ENCODE data around the gene SLC12A7.

DNA sequence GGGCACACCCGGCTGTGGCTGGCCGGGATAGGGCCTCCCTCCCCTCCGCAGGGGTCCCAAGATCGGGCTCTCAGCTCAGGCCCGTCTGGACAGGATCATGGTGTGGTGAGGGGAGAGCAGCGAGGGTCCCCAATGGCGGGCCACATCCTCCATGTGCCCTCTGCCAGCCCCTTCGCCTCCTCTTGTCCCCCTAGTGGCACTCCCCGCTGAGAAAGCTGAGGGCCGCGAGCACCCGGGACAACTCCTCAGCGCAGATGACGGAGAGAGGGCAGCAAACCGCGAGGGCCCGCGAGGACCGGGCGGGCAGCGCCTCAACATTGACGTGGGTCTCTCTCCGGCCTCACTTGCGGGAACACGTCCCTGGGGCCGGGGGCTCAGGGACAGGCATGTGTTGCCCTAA is 78.7 kb downstream of the SLC12A7 start:
- TF ChIP-seq POLR2AphosphoS5 (IDR thresholded peaks at IDR 0.05; ENCODE audit: borderline replicate concordance, low read depth, low read length) (no peak), FOXP2 (optimal IDR thresholded peaks at IDR 0.05; ENCODE audit: control extremely low read depth, extremely low read length, insufficient read depth) (no peak), EZH2 (IDR thresholded peaks at IDR 0.05) (no peak)

Data from SK-N-MC (cell line).